PC-9 (cell line): Measurements from ENCODE around the gene TUBGCP6. TPM values are rescaled to one million over a fixed set of nuclear protein-coding genes. Genes with fewer than 3 reads are reported as not detected.

Experiments
- BruUV-seq: library from RNA; stranded (reverse); fragments of 400-500 nt; replicated peaks from 2 replicates; lab custom pipeline; 2021; lab: Mats Ljungman, UMichigan
- CTCF ChIA-PET: fragments of 300-600 bp; sonication (Branson Sonifier 250); formaldehyde crosslinking; loops from one replicate; lab custom pipeline; 2022; ENCODE audit warnings: antibody characterized with exemption; lab: Charles Lee
- POLR2A ChIA-PET: fragments of 300-600 bp; sonication (Branson Sonifier 250); formaldehyde crosslinking; loops from one replicate; lab custom pipeline; 2022; ENCODE audit warnings: antibody characterized with exemption; ENCODE audit not compliant: unreplicated experiment; lab: Charles Lee
- DNase-seq, 2 experiments: peaks; one replicate each; pipeline versions ENCODE4 v3.0.0 to v3.0.0-alpha.2; 2015 to 2022; ENCODE audit warnings: mixed read lengths in 1 of 2
- H2AFZ ChIP-seq: fragments of 200-600 bp; sonication (generic); 2 replicates; pipeline ENCODE4 v1.8.1; 2017; ENCODE audit warnings: antibody characterized with exemption
- H3F3A ChIP-seq: fragments of 200-600 bp; sonication (generic); 2 replicates; pipeline ENCODE4 v1.8.1; 2017; ENCODE audit warnings: antibody characterized with exemption, mild to moderate bottlenecking, low read depth; ENCODE audit not compliant: insufficient read depth
- H3K27ac ChIP-seq: fragments of 200-600 bp; sonication (generic); 2 replicates; pipeline ENCODE4 v1.6.1; 2016; ENCODE audit warnings: mixed run types
- H3K27me3 ChIP-seq: fragments of 200-600 bp; sonication (generic); 2 replicates; pipeline ENCODE4 v1.6.1; 2016; ENCODE audit warnings: low read depth, mixed run types; ENCODE audit not compliant: insufficient read depth
- H3K36me3 ChIP-seq: fragments of 200-600 bp; sonication (generic); 2 replicates; pipeline ENCODE4 v1.6.1; 2016; ENCODE audit warnings: low read depth, mixed run types
- H3K4me1 ChIP-seq: fragments of 200-600 bp; sonication (generic); replicated peaks from 2 replicates; pipeline ENCODE4 v1.6.1; 2016; ENCODE audit warnings: mixed run types; ENCODE audit not compliant: insufficient read depth
- H3K4me2 ChIP-seq: fragments of 200-600 bp; sonication (generic); 2 replicates; pipeline ENCODE4 v1.6.1; 2017; ENCODE audit warnings: mixed run types
- H3K4me3 ChIP-seq: fragments of 200-600 bp; sonication (generic); 2 replicates; pipeline ENCODE4 v1.6.1; 2016; ENCODE audit warnings: mixed run types
- H3K79me2 ChIP-seq: fragments of 200-600 bp; sonication (generic); 2 replicates; pipeline ENCODE4 v1.6.1; 2017; ENCODE audit warnings: low read depth, mixed run types
- H3K9me2 ChIP-seq: fragments of 200-600 bp; sonication (generic); 2 replicates; pipeline ENCODE4 v1.8.1; 2017; ENCODE audit warnings: mild to moderate bottlenecking; ENCODE audit not compliant: insufficient read depth
- H3K9me3 ChIP-seq: fragments of 200-600 bp; sonication (generic); 2 replicates; pipeline ENCODE4 v1.8.1; 2016; ENCODE audit warnings: low read depth; ENCODE audit not compliant: insufficient read depth
- H4K20me1 ChIP-seq: fragments of 200-600 bp; sonication (generic); 2 replicates; pipeline ENCODE4 v1.8.1; 2017; ENCODE audit not compliant: insufficient read depth
- EZH2 ChIP-seq: fragments of 200-600 bp; sonication (generic); IDR thresholded peaks from 2 replicates; pipeline ENCODE4 v1.8.0; 2017; ENCODE audit warnings: antibody characterized with exemption, low read depth
- intact Hi-C: fragments of 100-400 bp; cut with micrococcal nuclease; formaldehyde crosslinking; loops from one replicate; pipeline ENCODE4 v1.10.0; 2022; ENCODE audit not compliant: unreplicated experiment
- total RNA-seq: library from RNA; stranded (reverse); gene quantifications from 2 replicates; pipeline ENCODE4 v1.2.3, GENCODE V29; 2021
- TF ChIP-seq, protein P1 (sequence below): fragments of 200-600 bp; sonication (generic); conservative IDR thresholded peaks from 2 replicates; pipeline ENCODE4 v1.6.1; 2017; ENCODE audit warnings: mixed run types, antibody characterized with exemption, mild to moderate bottlenecking, moderate library complexity

The TUBGCP6 gene
- total RNA-seq, 1 experiment from 2014 or later = 31.3 TPM

DNA sequence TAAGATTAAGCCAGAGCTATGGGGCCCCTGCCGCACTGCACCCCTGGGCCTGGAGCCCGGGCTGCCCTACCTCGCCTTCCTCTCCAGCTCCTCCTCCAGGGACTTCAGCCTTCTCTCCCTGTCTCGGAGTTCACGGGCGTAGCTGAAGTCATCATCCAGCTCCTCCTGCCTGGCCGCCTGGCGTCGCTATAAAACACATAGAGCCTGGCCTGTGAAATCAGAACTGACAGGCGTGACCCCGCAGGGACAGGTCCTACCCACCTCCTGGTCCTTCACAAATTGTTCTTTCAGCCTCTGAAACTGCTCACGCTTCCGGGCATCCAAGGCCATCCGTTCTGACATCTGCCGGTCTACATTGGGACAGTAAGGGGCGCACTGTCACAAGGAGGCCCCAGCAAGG lies 20.8 kb downstream of the TUBGCP6 start:
- TF ChIP-seq, protein P1, sequence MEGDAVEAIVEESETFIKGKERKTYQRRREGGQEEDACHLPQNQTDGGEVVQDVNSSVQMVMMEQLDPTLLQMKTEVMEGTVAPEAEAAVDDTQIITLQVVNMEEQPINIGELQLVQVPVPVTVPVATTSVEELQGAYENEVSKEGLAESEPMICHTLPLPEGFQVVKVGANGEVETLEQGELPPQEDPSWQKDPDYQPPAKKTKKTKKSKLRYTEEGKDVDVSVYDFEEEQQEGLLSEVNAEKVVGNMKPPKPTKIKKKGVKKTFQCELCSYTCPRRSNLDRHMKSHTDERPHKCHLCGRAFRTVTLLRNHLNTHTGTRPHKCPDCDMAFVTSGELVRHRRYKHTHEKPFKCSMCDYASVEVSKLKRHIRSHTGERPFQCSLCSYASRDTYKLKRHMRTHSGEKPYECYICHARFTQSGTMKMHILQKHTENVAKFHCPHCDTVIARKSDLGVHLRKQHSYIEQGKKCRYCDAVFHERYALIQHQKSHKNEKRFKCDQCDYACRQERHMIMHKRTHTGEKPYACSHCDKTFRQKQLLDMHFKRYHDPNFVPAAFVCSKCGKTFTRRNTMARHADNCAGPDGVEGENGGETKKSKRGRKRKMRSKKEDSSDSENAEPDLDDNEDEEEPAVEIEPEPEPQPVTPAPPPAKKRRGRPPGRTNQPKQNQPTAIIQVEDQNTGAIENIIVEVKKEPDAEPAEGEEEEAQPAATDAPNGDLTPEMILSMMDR = no peak
- TF ChIP-seq EZH2 = no peak
- no peak overlapping the region for H3K4me3 ChIP-seq
- H3F3A ChIP-seq = peaks cover 3% of the 10 kb centered on the region; the same call in 1 of the 2 replicates
- no peaks in the 10 kb centered on the region for H3K27me3 ChIP-seq
- CTCF ChIA-PET = no interaction called here
- no peaks in the 10 kb centered on the region for H3K4me1 ChIP-seq
- POLR2A ChIA-PET = no interaction called here
- peaks cover 22% of the 10 kb centered on the region for H3K36me3 ChIP-seq
- H3K79me2 ChIP-seq = no peaks in the 10 kb centered on the region
- H3K9me2 ChIP-seq = no peaks in the 10 kb centered on the region
- no peak for DNase-seq
- no peaks in the 10 kb centered on the region for H3K9me3 ChIP-seq
- H3K4me2 ChIP-seq = no peak overlapping the region
- peaks cover 45% of the 10 kb centered on the region for H4K20me1 ChIP-seq
- H3K27ac ChIP-seq = no peak overlapping the region
- no peak overlapping the region for H2AFZ ChIP-seq
- no TSS peak for BruUV-seq
- intact Hi-C loops = no loop called here

DNA sequence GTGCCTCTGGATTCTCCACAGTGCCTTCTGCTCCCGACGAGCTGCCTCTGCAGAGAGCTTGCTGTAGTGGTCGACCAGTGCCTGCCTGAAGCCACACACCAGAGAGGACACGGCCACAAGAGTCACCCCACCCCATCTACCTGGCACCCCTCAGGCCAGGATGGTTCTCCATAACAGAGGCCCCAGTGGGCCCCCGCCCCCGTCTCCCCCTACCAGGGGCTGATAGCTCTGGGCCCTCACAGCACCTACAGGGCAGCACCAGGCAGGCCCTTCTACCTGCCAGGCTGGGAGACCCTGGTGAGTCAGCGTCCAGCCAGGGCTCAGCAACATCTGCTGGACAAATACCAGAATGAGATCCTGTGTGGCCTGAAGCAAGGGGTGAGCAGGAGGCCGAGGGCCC lies 22.3 kb downstream of the TUBGCP6 start:
- Histone ChIP-seq H3K4me1 (no peaks in the 10 kb centered on the region), H3K9me3 (no peaks in the 10 kb centered on the region), H2AFZ (no peak overlapping the region), H3F3A (peaks cover 15% of the 10 kb centered on the region; the same call in 1 of the 2 replicates), H4K20me1 (peaks cover 56% of the 10 kb centered on the region), H3K4me2 (no peak overlapping the region), H3K79me2 (no peaks in the 10 kb centered on the region), H3K9me2 (no peaks in the 10 kb centered on the region), H3K27ac (no peak overlapping the region), H3K27me3 (no peaks in the 10 kb centered on the region), H3K36me3 (peaks cover 31% of the 10 kb centered on the region), H3K4me3 (no peak overlapping the region)
- no peak for DNase-seq
- ChIA-PET CTCF (no interaction called here), POLR2A (no interaction called here)
- BruUV-seq = no TSS peak
- intact Hi-C loops = no loop called here
- no peak for TF ChIP-seq EZH2
- TF ChIP-seq, protein P1 = no peak

DNA sequence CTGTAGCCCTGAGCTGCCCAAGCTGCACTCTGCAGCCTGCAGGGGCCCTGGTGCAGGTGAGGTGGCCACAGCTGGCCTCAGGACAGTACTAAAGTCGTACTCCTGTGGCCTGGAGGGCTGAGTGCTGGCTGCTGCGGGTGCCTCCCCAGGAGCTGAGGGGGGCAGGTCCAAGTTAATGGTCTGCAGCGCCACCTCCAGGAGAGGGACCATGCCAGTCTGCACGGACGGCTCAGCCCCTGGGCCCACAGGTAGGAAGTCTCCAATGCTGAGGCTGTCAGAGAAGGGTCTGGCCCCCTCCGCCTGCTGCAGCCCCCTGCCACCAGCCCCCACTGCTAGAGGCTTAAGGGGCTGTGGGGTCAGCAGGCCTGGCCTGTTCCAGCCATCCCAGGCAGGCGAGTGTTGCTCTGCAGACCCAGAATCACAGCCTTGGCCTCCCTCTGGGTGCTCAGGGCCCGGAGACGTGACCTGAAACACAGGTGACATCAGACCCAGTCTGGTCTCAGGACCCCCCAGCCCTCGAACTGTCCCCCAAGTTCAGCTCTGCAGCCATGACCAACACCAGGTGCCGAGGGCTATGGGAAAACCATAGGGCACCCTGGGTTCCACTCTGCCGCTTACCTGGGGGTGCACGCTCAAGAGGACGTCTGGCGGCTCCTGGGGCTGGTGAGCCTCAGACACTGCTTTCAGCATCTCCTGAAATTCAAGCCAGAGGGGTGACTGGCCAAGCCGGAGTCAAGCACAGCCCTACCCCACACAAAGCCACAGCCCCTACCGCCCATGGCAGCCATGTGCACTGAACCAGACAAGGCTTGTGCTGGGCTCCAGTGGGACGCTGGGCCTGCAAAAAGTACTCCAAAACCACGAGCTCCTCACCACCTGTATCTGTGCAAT lies 23.2 kb downstream of the TUBGCP6 start:
- peaks cover 38% of the 10 kb centered on the region for H3K36me3 ChIP-seq
- no peaks in the 10 kb centered on the region for H3K27me3 ChIP-seq
- H3K9me2 ChIP-seq = no peaks in the 10 kb centered on the region
- BruUV-seq = no TSS peak
- DNase-seq = no peak
- no peak for TF ChIP-seq EZH2
- TF ChIP-seq, protein P1 = peak; percentile 33; the same call in 1 of the 2 replicates
- H3K9me3 ChIP-seq = no peaks in the 10 kb centered on the region
- no peak overlapping the region for H3K4me3 ChIP-seq
- intact Hi-C loops = no loop called here
- peaks cover 19% of the 10 kb centered on the region; the same call in 1 of the 2 replicates for H3F3A ChIP-seq
- no peak overlapping the region for H2AFZ ChIP-seq
- H3K4me1 ChIP-seq = no peaks in the 10 kb centered on the region
- no peak overlapping the region for H3K4me2 ChIP-seq
- ChIA-PET POLR2A (no interaction called here), CTCF (no interaction called here)
- no peaks in the 10 kb centered on the region for H3K79me2 ChIP-seq
- H3K27ac ChIP-seq = no peak overlapping the region
- peaks cover 61% of the 10 kb centered on the region for H4K20me1 ChIP-seq
